HEK293 (cell line): Measurements from ENCODE around the gene HMGN1.

ENCODE experiments used
- CTCF ChIA-PET: fragments of 350-600 bp; formaldehyde crosslinking; extraction: SDS; loops from one replicate; lab custom pipeline; 2021; ENCODE audit warnings: antibody characterized with exemption; lab: Yijun Ruan, JAX
- POLR2A ChIA-PET: fragments of 300-600 bp; formaldehyde crosslinking; extraction: SDS; loops from one replicate; lab custom pipeline; 2020; ENCODE audit warnings: antibody characterized with exemption, inconsistent platforms; lab: Yijun Ruan, JAX
- H3K27ac ChIP-seq: fragments of 200-500 bp; sonication (Bioruptor generic); 2 replicates; pipeline ENCODE4 v1.5.1; 2014; ENCODE audit warnings: low read depth, low read length, control low read depth, inconsistent platforms; ENCODE audit errors: extremely low read depth
- H3K36me3 ChIP-seq, 2 experiments: fragments of 200-500 bp in 1 of 2; sonication (Bioruptor generic) in 1 of 2; 1 replicate in 1 of 2; 2 replicates in 1 of 2; pipeline ENCODE4 v1.5.1; 2014 to 2017; ENCODE audit warnings: inconsistent platforms in 2 of 2, low read length in 2 of 2; ENCODE audit not compliant: control insufficient read depth in 2 of 2, insufficient read depth in 1 of 2
- H3K4me1 ChIP-seq: fragments of 200-500 bp; sonication (Bioruptor generic); 2 replicates; pipeline ENCODE4 v1.5.1; 2014; ENCODE audit warnings: mild to moderate bottlenecking, low read length, inconsistent platforms; ENCODE audit not compliant: control insufficient read depth, insufficient read depth
- H3K4me3 ChIP-seq: 2 replicates; pipeline ENCODE4 v1.5.1; 2011; ENCODE audit warnings: low read depth, mild to moderate bottlenecking, control low read depth, low read length, moderate library complexity
- H3K9me3 ChIP-seq: fragments of 200-500 bp; sonication (Bioruptor generic); 2 replicates; pipeline ENCODE4 v1.5.1; 2014; ENCODE audit warnings: low read depth, low read length, inconsistent platforms; ENCODE audit not compliant: control insufficient read depth, insufficient read depth
- BCL11A ChIP-seq: fragments of 450-650 bp; formaldehyde crosslinking; IDR thresholded peaks from 2 replicates; pipeline ENCODE4 v1.5.1; 2016; ENCODE audit warnings: low read depth, missing biosample characterization, missing genetic modification characterization
- GLIS1 ChIP-seq: fragments of 450-650 bp; formaldehyde crosslinking; IDR thresholded peaks from 2 replicates; pipeline ENCODE4 v1.5.1; 2016; ENCODE audit warnings: missing biosample characterization, missing genetic modification characterization
- KLF1 ChIP-seq: fragments of 450-650 bp; formaldehyde crosslinking; IDR thresholded peaks from 2 replicates; pipeline ENCODE4 v1.5.1; 2016; ENCODE audit warnings: missing biosample characterization, missing genetic modification characterization
- KLF7 ChIP-seq: fragments of 450-650 bp; formaldehyde crosslinking; IDR thresholded peaks from 2 replicates; pipeline ENCODE4 v1.5.1; 2016; ENCODE audit warnings: missing biosample characterization, missing genetic modification characterization, borderline replicate concordance
- KLF8 ChIP-seq: fragments of 450-650 bp; formaldehyde crosslinking; IDR thresholded peaks from 2 replicates; pipeline ENCODE4 v1.5.1; 2016; ENCODE audit warnings: missing biosample characterization, missing genetic modification characterization
- KLF9 ChIP-seq: fragments of 450-650 bp; formaldehyde crosslinking; IDR thresholded peaks from 2 replicates; pipeline ENCODE4 v1.5.1; 2016; ENCODE audit warnings: missing biosample characterization, missing genetic modification characterization, low read depth
- SP3 ChIP-seq: fragments of 450-650 bp; formaldehyde crosslinking; IDR thresholded peaks from 2 replicates; pipeline ENCODE4 v1.5.1; 2016; ENCODE audit warnings: missing biosample characterization, missing genetic modification characterization
- ZBTB20 ChIP-seq: fragments of 450-650 bp; formaldehyde crosslinking; IDR thresholded peaks from 2 replicates; pipeline ENCODE4 v1.5.1; 2016; ENCODE audit warnings: missing biosample characterization, missing genetic modification characterization
- ZBTB8A ChIP-seq: fragments of 450-650 bp; formaldehyde crosslinking; IDR thresholded peaks from 2 replicates; pipeline ENCODE4 v1.5.1; 2016; ENCODE audit warnings: missing biosample characterization, missing genetic modification characterization
- ZNF138 ChIP-seq: fragments of 450-650 bp; formaldehyde crosslinking; IDR thresholded peaks from 2 replicates; pipeline ENCODE4 v1.5.1; 2016; ENCODE audit warnings: missing biosample characterization, missing genetic modification characterization, borderline replicate concordance
- ZNF19 ChIP-seq: fragments of 450-650 bp; formaldehyde crosslinking; IDR thresholded peaks from 2 replicates; pipeline ENCODE4; 2016; ENCODE audit warnings: missing biosample characterization, missing genetic modification characterization, low read depth
- ZNF274 ChIP-seq, 2 experiments: fragments of 200-500 bp in 1 of 2; fragments of 450-650 bp in 1 of 2; sonication (Bioruptor generic) in 1 of 2; formaldehyde crosslinking in 1 of 2; IDR thresholded peaks; 2 replicates each; pipeline versions ENCODE4 v1.5.1 to v1.6.1; 2014 to 2016; ENCODE audit warnings: borderline replicate concordance in 1 of 2, inconsistent platforms in 1 of 2, low read length in 1 of 2, missing biosample characterization in 1 of 2, missing genetic modification characterization in 1 of 2
- ZNF366 ChIP-seq: fragments of 450-650 bp; formaldehyde crosslinking; conservative IDR thresholded peaks from 2 replicates; pipeline ENCODE4 v1.5.1; 2016; ENCODE audit warnings: missing biosample characterization, missing genetic modification characterization
- ZNF391 ChIP-seq: fragments of 450-650 bp; formaldehyde crosslinking; IDR thresholded peaks from 2 replicates; pipeline ENCODE4 v1.5.1; 2016; ENCODE audit warnings: low read depth, missing biosample characterization, missing genetic modification characterization, borderline replicate concordance
- ZNF426 ChIP-seq: fragments of 450-650 bp; formaldehyde crosslinking; IDR thresholded peaks from 2 replicates; pipeline ENCODE4 v1.5.1; 2017; ENCODE audit warnings: missing biosample characterization, missing genetic modification characterization, mild to moderate bottlenecking, inconsistent platforms, moderate library complexity
- ZNF48 ChIP-seq: fragments of 450-650 bp; formaldehyde crosslinking; IDR thresholded peaks from 2 replicates; pipeline ENCODE4 v1.5.1; 2016; ENCODE audit warnings: missing biosample characterization, missing genetic modification characterization
- ZNF600 ChIP-seq: fragments of 450-650 bp; formaldehyde crosslinking; IDR thresholded peaks from 2 replicates; pipeline ENCODE4 v1.5.1; 2016; ENCODE audit warnings: missing biosample characterization, missing genetic modification characterization
- ZNF660 ChIP-seq: fragments of 450-650 bp; IDR thresholded peaks from 2 replicates; pipeline ENCODE4 v1.5.1; 2018; ENCODE audit warnings: missing biosample characterization, mild to moderate bottlenecking, missing genetic modification characterization
- ZNF664 ChIP-seq: fragments of 450-650 bp; formaldehyde crosslinking; IDR thresholded peaks from 2 replicates; pipeline ENCODE4 v1.5.1; 2016; ENCODE audit warnings: missing biosample characterization, missing genetic modification characterization
- ZNF747 ChIP-seq: fragments of 450-650 bp; formaldehyde crosslinking; IDR thresholded peaks from 2 replicates; pipeline ENCODE4 v1.5.1; 2016; ENCODE audit warnings: missing biosample characterization, missing genetic modification characterization
- TF ChIP-seq, protein P1 (sequence below): fragments of 450-650 bp; formaldehyde crosslinking; IDR thresholded peaks from 2 replicates; pipeline ENCODE4 v1.5.1; 2016; ENCODE audit warnings: missing biosample characterization, missing genetic modification characterization
- TF ChIP-seq, protein P2 (sequence below): fragments of 450-650 bp; formaldehyde crosslinking; IDR thresholded peaks from 2 replicates; pipeline ENCODE4 v1.5.1; 2016; ENCODE audit warnings: missing biosample characterization, missing genetic modification characterization
- TF ChIP-seq, protein P3 (sequence below): fragments of 450-650 bp; formaldehyde crosslinking; IDR thresholded peaks from 2 replicates; pipeline ENCODE4 v1.5.1; 2017; ENCODE audit warnings: missing biosample characterization, missing genetic modification characterization
- TF ChIP-seq, protein P4 (sequence below): fragments of 450-650 bp; formaldehyde crosslinking; IDR thresholded peaks from 2 replicates; pipeline ENCODE4 v1.5.1; 2016; ENCODE audit warnings: missing biosample characterization, missing genetic modification characterization
- TF ChIP-seq, protein P5 (sequence below): fragments of 450-650 bp; formaldehyde crosslinking; IDR thresholded peaks from 2 replicates; pipeline ENCODE4 v1.5.1; 2016; ENCODE audit warnings: missing biosample characterization, missing genetic modification characterization
- TF ChIP-seq, protein P6 (sequence below): fragments of 450-650 bp; formaldehyde crosslinking; IDR thresholded peaks from 2 replicates; pipeline ENCODE4 v1.5.1; 2016; ENCODE audit warnings: missing biosample characterization, missing genetic modification characterization, low read depth

The HMGN1 gene

DNA sequence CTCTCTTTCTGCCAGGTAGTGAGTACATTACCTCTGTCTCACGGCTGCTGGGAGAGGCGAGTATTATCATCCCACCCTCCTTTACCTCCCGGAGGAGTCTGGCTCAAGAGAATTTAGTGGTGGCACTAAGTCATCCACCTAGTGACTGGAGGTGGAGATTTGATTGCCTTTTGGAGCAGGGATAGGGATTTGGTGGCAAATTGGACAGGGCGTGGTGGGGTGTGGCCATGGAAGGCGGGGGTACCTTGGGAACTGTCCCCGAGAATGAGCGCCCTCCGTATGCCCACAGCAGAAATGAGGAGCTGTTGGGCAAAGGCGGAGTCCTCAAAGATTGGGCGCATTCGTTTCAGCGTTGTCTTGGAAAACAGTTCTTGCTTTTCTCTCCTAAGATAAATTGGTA, 32.1 kb upstream of the HMGN1 start:
- CTCF ChIA-PET: interaction anchor here (0.7 to 1.3 kb wide), 3 partner anchors 31 to 60 kb away, joined by 3 read pairs; no protein-coding TSS in a partner anchor
- Histone ChIP-seq H3K9me3 (no peaks in the 10 kb centered on the region), H3K36me3 (no peaks in the 10 kb centered on the region; a peak in 1 of 3 replicates), H3K27ac (no peak overlapping the region), H3K4me1 (peaks cover 5% of the 10 kb centered on the region; the same call in 1 of the 2 replicates), H3K4me3 (peak overlapping the region; percentile 72)
- POLR2A ChIA-PET: interaction anchor here (1.2 to 1.9 kb wide), 6 partner anchors 17 to 197 kb away, joined by 3 to 29 read pairs (median 8); partner anchors contain the start of genes BRWD1, HMGN1 and PSMG1
- no peak for TF ChIP-seq ZNF426 (tag by site-specific recombination)
- peak; percentile 99 for TF ChIP-seq KLF1
- TF ChIP-seq SP3 (tag by site-specific recombination): peak; percentile 84
- TF ChIP-seq ZNF600 (tag by site-specific recombination): no peak
- TF ChIP-seq, protein P1, sequence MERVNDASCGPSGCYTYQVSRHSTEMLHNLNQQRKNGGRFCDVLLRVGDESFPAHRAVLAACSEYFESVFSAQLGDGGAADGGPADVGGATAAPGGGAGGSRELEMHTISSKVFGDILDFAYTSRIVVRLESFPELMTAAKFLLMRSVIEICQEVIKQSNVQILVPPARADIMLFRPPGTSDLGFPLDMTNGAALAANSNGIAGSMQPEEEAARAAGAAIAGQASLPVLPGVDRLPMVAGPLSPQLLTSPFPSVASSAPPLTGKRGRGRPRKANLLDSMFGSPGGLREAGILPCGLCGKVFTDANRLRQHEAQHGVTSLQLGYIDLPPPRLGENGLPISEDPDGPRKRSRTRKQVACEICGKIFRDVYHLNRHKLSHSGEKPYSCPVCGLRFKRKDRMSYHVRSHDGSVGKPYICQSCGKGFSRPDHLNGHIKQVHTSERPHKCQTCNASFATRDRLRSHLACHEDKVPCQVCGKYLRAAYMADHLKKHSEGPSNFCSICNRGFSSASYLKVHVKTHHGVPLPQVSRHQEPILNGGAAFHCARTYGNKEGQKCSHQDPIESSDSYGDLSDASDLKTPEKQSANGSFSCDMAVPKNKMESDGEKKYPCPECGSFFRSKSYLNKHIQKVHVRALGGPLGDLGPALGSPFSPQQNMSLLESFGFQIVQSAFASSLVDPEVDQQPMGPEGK (tag by site-specific recombination): peak; percentile 62
- TF ChIP-seq, protein P2, sequence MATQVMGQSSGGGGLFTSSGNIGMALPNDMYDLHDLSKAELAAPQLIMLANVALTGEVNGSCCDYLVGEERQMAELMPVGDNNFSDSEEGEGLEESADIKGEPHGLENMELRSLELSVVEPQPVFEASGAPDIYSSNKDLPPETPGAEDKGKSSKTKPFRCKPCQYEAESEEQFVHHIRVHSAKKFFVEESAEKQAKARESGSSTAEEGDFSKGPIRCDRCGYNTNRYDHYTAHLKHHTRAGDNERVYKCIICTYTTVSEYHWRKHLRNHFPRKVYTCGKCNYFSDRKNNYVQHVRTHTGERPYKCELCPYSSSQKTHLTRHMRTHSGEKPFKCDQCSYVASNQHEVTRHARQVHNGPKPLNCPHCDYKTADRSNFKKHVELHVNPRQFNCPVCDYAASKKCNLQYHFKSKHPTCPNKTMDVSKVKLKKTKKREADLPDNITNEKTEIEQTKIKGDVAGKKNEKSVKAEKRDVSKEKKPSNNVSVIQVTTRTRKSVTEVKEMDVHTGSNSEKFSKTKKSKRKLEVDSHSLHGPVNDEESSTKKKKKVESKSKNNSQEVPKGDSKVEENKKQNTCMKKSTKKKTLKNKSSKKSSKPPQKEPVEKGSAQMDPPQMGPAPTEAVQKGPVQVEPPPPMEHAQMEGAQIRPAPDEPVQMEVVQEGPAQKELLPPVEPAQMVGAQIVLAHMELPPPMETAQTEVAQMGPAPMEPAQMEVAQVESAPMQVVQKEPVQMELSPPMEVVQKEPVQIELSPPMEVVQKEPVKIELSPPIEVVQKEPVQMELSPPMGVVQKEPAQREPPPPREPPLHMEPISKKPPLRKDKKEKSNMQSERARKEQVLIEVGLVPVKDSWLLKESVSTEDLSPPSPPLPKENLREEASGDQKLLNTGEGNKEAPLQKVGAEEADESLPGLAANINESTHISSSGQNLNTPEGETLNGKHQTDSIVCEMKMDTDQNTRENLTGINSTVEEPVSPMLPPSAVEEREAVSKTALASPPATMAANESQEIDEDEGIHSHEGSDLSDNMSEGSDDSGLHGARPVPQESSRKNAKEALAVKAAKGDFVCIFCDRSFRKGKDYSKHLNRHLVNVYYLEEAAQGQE (tag by site-specific recombination): no peak
- TF ChIP-seq ZNF274 (IDR thresholded peaks at IDR 0.05; ENCODE audit: low read length): no peak
- TF ChIP-seq ZNF274 (tag by site-specific recombination; IDR thresholded peaks at IDR 0.05; ENCODE audit: borderline replicate concordance): no peak
- TF ChIP-seq ZNF664 (tag by site-specific recombination): no peak
- no peak for TF ChIP-seq ZNF19 (tag by site-specific recombination)
- TF ChIP-seq ZNF138 (tag by site-specific recombination): no peak
- TF ChIP-seq, protein P3, sequence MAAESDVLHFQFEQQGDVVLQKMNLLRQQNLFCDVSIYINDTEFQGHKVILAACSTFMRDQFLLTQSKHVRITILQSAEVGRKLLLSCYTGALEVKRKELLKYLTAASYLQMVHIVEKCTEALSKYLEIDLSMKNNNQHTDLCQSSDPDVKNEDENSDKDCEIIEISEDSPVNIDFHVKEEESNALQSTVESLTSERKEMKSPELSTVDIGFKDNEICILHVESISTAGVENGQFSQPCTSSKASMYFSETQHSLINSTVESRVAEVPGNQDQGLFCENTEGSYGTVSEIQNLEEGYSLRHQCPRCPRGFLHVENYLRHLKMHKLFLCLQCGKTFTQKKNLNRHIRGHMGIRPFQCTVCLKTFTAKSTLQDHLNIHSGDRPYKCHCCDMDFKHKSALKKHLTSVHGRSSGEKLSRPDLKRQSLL: no peak
- TF ChIP-seq ZNF391: no peak
- peak; percentile 56 for TF ChIP-seq KLF9 (tag by site-specific recombination)
- TF ChIP-seq KLF8 (tag by site-specific recombination): peak; percentile 76
- peak; percentile 61 for TF ChIP-seq ZNF366 (tag by site-specific recombination)
- peak; percentile 95 for TF ChIP-seq KLF7 (tag by site-specific recombination)
- peak; percentile 16; the same call in 1 of the 2 replicates for TF ChIP-seq ZNF660 (tag by site-specific recombination)
- TF ChIP-seq, protein P4, sequence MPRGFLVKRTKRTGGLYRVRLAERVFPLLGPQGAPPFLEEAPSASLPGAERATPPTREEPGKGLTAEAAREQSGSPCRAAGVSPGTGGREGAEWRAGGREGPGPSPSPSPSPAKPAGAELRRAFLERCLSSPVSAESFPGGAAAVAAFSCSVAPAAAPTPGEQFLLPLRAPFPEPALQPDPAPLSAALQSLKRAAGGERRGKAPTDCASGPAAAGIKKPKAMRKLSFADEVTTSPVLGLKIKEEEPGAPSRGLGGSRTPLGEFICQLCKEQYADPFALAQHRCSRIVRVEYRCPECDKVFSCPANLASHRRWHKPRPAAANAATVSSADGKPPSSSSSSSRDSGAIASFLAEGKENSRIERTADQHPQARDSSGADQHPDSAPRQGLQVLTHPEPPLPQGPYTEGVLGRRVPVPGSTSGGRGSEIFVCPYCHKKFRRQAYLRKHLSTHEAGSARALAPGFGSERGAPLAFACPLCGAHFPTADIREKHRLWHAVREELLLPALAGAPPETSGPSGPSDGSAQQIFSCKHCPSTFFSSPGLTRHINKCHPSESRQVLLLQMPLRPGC (tag by site-specific recombination): no peak
- TF ChIP-seq ZBTB20: peak; percentile 18; the same call in 1 of the 2 replicates
- TF ChIP-seq, protein P5, sequence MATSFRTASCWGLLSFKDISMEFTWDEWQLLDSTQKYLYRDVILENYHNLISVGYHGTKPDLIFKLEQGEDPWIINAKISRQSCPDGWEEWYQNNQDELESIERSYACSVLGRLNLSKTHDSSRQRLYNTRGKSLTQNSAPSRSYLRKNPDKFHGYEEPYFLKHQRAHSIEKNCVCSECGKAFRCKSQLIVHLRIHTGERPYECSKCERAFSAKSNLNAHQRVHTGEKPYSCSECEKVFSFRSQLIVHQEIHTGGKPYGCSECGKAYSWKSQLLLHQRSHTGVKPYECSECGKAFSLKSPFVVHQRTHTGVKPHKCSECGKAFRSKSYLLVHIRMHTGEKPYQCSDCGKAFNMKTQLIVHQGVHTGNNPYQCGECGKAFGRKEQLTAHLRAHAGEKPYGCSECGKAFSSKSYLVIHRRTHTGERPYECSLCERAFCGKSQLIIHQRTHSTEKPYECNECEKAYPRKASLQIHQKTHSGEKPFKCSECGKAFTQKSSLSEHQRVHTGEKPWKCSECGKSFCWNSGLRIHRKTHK: no peak
- TF ChIP-seq GLIS1 (tag by site-specific recombination): no peak; the same call in 1 of the 2 replicates
- no peak for TF ChIP-seq BCL11A (tag by site-specific recombination)
- no peak for TF ChIP-seq ZNF747 (tag by site-specific recombination)
- TF ChIP-seq, protein P6, sequence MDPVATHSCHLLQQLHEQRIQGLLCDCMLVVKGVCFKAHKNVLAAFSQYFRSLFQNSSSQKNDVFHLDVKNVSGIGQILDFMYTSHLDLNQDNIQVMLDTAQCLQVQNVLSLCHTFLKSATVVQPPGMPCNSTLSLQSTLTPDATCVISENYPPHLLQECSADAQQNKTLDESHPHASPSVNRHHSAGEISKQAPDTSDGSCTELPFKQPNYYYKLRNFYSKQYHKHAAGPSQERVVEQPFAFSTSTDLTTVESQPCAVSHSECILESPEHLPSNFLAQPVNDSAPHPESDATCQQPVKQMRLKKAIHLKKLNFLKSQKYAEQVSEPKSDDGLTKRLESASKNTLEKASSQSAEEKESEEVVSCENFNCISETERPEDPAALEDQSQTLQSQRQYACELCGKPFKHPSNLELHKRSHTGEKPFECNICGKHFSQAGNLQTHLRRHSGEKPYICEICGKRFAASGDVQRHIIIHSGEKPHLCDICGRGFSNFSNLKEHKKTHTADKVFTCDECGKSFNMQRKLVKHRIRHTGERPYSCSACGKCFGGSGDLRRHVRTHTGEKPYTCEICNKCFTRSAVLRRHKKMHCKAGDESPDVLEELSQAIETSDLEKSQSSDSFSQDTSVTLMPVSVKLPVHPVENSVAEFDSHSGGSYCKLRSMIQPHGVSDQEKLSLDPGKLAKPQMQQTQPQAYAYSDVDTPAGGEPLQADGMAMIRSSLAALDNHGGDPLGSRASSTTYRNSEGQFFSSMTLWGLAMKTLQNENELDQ: no peak
- TF ChIP-seq ZBTB8A (tag by site-specific recombination): peak; percentile 71
- TF ChIP-seq ZNF48 (tag by site-specific recombination): no peak
